Stimulated activated CD4-positive, alpha-beta T cell treated with anti-CD3 and anti-CD28 coated beads, Interleukin-1b, Interleukin-23, amount 100 ng/mL, for 48 hours (primary cell): ENCODE results near the gene ROBO1.

Source experiments
- DNase-seq: peaks from one replicate; pipeline ENCODE4 v3.0.0-alpha.2; 2020

Gene ROBO1

DNA sequence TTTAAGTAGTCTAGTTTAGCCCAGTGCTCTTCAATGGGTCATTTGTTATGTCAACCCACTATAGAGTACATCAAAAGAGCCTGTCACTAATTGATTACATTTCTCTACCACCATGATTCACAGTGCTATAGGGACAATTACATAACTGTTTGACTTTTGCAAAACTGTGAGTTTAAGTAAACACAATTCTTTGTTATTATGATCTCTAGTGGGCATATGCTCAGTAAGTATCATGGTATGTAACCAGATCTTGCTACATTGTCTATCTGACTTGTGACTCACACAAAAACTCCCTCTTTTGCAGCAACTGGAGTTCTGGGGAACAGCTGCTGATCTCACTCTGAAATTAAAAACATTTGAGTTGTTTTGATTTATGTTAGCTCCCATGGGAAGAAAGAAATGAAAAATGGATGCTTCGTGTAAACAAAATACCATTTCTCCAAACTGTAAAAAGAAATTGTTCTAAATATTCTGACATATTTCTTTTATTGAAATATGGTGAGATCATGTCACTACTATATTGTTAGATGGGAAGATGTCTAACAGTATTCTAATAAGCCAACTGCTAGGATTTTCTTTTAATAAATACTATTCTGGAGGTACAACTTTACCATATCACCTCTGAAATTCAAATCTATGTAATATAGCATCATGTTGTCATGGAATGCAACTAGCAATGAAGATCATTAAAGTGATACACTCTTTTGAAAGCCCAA lies 470.4 kb downstream of the ROBO1 start:
- no peak for DNase-seq

DNA sequence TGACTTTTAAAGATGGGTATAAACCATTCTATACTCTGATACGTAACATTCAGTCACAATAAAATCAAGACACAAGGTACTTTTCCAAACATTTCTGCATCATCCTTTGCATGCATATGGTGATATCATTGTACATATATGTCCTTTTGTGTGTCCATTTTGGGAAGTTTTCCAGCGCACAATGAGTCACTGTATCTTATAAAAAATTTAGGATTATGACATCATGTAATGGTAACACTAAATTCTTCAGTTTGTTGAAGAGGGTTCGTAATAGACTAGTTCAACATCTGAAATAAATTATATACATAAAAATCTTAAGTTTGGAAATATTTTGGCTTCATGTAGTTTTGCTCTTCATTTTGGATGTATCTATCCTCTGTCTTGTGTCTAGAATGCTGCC lies 480.9 kb downstream of the ROBO1 start:
- no peak for DNase-seq

DNA sequence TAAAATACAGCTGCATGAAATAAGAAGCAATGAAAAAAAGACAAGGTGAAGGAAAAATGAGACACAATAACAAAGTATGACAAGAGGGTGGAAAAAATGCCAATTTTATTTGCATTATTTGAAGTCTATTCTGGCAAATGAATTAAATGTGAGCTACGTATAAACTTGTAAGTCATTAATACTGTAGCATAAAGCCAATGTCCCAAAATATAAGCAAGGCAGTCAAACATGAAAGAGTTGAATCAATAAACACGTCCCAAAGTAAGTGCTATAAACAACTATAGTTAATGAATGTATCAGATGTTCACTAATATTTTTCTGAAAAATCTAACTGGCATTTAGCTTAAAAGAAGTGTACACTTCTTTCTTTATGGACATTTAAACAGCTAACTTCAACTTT lies 481.9 kb downstream of the ROBO1 start:
- DNase-seq = no peak

DNA sequence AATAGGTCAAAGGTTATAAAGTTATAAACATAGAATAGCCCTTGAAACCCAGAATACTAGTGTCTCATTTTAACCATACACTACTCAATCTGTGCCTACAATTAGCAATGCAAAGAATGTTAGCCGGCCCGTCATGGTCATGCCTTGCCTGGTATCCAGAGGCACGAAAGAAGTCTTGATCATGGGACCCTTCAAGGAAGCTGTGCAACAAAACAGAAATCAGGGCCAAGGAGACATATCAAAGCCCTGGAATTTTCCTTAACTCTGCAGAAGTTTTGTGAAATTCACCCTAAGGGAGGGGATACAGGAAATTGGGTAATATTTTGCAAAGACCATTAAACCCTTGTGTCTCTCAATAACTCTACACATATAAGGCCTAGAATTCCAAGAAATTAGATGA lies 482.4 kb downstream of the ROBO1 start:
- no peak for DNase-seq

DNA sequence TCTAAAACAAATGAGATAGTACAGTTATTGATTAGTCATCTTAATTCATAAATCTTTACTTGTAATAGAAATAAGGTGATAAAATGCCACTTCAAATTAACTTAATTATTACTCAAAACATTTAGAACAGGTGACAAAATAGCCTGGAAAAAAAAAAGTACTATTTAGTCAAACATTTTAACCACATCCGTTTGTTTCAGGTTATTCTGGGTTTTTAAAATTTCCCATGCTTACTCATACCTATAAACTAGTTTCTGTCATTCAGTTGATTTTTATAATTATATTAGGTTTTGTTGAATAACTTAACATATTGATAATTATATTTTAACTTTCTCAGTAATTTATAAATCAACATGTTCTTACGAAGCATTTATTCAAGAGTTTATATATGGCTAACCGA lies 483.0 kb downstream of the ROBO1 start:
- DNase-seq = no peak

DNA sequence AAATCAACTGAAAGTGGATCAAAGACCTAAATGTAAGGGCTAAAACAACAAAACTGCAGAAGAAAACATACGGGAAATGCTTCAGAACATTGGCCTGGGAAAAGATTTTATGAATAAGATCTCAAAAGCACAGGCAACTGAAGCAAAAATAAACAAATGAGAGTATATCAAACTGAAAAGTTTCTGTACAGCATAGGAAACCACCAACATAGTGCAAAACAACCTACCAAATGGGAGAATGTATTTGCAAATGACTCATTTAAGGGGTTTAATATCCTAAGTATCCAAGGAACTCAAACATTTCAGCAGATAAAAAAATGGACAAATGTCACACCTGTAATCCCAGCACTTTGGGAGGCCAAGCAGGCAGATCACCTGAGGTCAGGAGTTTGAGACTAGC lies 489.1 kb downstream of the ROBO1 start:
- no peak for DNase-seq

DNA sequence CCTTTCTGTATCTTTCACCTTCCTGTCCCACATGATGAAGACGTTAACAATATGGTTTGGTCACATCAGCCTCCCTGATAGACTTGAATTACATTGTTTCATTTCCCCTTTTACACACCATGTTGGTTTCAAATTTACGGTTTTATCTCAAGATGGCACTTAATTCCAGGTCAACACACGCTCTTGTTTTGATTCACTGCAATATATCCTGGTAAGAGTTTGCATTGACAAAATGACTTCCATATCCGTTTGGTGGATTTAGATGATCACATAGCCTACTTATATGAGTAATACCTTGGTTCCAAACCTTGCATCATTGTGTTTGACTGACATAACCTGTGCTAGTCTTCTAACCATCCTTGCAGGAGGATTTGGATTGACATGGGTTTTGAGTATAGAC lies 499.4 kb downstream of the ROBO1 start:
- no peak for DNase-seq

DNA sequence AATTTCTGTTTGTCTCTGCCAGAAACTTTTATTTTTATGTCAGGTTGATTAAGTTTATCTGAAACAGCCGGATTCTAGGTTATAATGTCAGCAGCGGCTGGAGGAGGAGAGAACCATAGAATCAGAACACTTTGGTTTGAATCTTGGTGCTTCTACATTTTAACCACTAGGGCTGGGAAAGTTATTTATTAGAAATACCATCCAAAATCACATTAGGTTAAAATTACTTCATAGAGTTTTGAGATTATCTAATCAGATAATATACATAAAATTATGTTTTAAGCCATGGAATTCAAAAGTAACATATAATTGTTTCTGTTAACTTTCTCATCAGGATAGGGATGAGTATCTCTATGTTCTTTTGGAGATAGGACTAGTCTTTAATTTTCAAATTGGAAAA lies 502.9 kb downstream of the ROBO1 start:
- no peak for DNase-seq

DNA sequence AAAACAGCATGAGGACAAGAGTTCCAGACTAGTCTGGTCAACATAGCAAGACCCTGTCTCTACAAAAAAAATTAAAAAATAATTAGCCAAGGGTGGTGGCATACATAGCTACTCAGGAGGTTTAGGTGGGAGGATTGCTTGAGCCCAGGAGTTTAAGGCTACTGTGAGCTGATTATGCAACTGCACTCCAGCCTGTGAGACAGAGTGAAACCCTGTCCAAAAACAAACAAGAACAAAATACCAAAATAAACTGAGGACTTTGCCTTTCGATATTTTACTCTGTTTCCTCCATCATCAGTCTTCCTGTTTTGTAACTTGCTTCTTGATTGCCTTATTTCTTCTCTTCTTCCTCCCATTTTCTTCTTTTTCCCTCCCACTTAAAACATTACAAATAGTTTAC lies 504.4 kb downstream of the ROBO1 start:
- no peak for DNase-seq

DNA sequence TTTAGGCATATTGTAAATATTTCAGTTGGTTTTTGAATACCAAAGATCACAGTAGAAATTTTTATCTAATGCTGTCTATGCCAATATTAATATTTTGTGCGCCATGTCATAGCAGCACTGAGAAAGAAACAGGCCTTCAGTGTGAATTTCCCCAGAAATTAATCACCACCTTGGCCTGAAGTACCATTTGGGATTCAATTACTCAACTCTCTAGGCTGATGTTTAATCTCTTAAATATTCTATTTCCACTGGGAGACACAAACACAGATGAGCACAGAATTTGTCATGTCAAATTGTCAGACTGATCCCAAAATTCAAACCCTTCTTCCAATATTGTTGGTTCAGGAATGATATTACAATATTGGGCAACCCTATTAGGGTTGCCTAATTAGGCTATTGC lies 509.3 kb downstream of the ROBO1 start:
- no peak for DNase-seq

DNA sequence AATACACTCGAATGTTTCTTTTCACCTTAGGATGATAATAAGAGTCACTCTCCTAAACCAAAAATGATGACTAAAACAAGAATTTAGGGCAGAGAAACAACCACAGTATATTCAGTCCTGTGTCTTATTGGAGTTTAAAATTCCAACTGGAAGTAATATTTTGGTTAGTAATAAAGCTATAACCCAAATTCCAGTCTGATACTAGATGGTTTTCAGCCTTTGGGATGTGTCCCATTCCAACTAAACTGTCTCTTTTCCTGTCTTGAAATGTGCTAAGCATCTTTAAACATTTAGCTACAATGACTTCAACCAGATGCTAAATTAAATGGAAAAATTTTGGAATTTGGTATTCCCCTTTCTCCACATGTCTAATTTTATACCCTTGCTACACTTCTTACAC lies 510.0 kb downstream of the ROBO1 start:
- no peak for DNase-seq

DNA sequence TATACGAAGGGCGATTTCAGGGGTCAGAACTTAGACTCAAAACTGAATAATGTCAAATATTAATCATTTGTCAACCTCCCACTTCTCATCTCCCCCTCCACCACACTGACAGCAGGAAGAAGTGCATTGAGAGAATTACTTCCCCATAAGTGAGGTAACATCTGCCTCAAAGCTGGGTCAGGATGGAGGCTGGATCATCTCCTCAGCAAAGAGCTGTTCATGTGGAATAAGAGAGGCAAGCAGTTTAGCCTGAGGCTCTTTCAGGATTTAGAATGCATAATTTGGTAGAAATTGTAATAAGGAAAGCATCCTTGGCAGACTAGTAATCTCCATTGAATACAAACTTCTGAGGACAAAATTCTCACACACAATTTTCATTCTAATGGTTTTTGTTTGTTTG lies 512.1 kb downstream of the ROBO1 start:
- no peak for DNase-seq

DNA sequence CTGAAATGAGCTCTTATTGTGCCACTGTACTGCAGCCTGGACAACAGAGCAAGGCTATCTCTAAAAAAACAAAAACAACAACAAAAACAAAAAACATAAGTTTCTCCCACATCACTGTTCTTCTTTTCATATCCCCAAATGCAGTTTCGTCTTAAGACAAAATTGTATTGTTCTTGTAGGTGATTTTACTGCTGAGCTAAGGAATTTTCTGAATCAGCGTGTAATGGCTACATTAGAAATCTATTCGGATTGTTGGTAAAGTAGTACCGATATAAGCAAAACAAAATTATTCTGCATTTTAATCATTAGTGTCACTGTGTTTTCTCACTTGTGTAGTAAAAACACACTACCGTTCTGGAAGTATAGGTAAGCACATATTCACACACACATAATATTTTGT lies 512.5 kb downstream of the ROBO1 start:
- DNase-seq = no peak

DNA sequence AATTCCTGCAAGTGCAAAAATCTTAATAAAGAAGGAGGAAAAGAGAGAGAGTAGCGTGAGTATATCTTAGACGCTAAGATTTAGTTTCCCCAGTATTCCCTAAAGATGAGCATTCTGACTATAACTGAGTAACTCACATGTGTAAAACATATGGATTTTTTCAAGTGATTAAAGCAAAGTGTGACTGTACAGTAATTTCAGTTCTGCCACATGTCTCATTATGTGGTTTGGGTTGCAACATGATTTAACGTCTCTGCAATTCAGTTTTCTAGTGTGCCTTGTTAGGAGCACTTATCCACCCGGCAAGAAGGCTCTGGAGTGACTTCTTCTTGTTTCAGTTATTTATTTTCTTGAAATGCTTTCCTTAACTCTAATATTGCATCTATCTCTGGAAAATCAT lies 514.1 kb downstream of the ROBO1 start:
- DNase-seq = no peak

DNA sequence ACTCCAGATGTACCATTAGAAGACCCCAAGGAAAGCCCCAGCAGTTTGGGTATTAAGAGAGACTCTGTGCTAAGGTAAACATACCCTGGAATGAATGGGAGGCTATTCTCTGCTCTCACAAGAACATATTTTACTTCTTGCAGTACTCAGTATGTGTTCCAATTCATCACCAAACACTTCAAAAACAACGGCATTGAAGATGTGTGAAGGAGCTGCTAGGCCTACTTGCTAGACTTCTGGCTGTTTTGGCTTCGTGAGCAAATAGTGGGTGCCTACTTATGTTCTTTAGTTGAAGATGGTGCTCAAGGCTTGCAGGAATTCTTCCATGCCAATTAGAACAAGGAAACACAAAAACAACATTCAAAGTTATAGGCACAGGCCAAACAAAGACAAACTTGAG lies 514.5 kb downstream of the ROBO1 start:
- no peak for DNase-seq

DNA sequence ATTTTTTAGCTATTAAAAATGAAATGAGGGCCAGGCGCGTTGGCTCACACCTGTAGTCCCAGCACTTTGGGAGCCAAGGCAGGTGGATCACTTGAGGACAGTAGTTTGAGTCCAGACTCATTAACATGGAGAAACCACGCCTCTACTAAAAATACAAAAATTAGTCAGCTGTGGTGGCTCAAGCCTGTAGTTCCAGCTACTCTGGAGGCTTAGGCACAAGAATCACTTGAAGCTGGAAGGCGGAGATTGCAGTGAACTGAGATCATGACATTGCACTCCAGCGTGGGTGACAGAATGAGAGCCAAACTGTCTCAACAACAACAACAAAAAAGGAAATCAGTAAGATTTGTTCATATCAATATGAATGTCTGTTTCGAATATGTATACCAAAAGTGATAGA lies 517.1 kb downstream of the ROBO1 start:
- DNase-seq = no peak

DNA sequence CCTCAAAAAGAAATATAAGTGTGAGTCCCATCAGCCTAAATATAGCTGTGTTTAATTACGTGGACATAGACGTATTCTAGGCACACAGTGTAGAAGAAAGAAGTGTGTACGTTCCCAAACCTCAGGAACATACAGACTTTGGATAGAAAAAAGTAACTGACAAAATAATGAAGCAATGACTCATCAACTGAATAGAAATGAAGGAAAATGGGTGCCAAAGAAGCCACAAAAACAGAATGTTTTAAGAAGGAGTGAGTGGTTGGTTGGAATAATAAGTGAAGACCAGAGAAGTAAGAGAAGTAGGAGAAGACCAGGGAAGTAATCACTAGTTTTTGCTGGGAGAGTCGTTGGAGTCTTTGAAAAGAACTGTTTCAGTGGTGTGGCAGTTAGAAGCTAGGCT lies 518.1 kb downstream of the ROBO1 start:
- no peak for DNase-seq

DNA sequence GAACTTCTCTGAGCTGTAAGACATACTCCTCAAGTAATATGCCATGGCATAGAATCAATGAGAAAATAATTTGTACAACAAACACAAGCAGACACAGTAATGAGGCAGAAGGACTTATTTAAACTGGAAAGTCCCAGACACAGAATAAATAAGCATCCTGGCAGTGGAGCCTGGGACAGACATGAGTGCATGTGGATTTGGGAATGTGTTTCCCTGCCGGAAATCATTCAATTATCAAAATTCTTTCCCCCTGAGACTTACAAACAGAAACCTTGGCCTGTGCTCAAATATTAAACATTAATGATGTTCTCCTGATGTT lies 520.1 kb downstream of the ROBO1 start:
- DNase-seq = no peak

DNA sequence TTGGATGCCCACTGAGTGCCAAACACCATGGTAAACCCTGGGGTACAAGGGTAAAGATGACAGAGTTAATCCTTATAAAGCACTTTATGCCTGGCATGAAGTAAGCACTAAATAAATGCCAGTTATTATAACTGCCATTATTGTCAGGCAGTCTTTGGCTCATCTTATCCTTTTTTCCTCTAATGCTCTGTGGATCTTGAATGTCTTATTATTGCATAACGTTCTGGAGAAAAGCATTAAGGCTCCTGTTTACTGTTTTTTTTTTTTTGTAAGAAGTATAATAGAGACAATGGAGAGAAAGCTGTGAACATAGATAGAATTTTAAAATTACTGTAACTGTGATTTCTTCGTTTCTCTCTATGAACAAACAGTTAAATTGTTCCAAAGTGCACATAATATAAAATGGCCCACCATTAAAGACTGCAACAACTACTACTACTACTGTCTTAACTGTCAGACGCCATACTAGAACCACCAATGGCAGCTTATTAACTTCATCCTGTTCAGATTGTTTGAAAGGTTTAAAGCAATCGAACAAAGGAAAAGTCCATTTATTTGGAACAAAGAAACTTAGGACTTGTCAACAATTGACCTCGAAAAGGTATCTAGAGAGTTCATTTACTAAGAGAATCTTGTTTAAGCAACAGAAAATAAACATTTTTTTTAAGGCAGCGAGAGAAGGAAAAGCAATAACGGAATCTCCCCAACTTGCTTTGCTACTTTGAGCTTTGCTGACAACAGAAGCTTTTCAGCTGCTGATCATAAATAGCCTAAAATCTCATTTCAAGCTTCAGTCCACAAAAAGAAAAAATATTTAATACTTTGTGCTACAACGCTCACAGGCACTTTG lies 520.7 kb downstream of the ROBO1 start:
- DNase-seq = no peak

DNA sequence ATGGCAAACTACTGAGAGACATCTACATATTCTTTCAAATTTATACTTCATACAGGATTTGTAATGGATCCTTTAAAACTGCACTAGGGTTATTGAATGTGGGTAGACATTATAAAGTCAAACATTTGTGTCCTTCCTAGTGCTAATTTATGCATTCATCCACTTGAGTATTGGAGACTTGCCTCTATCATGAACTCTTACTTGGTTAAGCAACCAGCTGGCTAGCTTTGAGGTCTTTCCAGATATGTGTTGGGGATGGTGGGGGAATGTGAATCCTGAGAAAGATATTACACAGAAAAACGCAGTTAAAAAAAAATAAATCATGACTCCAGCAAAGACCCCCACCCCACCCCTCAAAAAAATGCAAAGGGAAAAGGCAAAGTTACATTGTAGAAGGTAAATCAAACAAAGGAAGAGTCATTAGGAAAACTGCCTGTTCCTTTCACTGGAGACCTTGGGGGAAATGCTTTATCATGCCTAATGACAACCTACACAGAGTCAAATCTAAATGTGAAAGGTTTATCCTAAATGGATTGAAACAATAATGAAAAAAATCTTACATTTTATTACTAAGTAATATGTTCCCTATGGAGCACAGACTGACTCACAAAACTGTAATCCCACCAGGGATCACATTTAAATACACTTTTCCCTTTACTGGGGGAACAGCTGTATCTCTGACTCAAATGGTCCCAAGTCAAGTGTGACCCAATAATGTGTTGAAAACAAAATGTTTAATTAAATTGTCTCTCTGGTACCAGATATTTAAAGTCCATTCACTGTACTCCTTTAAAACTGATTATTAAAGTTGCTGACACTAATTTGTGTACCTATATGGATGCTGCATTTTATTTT lies 522.3 kb downstream of the ROBO1 start:
- no peak for DNase-seq

DNA sequence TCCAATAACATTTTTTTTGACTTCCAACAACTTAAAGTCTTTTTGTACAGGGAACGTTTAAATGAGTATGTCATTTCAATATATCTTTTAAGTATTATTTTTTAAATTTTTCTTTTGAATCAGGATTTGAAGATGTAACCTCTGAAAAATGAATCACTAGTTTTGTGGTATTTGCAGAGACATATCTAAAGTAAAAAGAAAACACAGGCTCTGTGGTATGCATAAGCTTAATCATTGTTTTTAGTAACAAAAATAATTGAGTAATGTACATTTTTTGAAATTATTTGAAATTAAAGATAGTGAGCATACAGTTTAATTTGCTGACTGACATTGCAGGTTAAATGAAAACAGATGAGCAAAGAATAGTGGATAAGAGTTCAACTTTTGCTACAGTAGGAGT lies 531.3 kb downstream of the ROBO1 start:
- DNase-seq = no peak

DNA sequence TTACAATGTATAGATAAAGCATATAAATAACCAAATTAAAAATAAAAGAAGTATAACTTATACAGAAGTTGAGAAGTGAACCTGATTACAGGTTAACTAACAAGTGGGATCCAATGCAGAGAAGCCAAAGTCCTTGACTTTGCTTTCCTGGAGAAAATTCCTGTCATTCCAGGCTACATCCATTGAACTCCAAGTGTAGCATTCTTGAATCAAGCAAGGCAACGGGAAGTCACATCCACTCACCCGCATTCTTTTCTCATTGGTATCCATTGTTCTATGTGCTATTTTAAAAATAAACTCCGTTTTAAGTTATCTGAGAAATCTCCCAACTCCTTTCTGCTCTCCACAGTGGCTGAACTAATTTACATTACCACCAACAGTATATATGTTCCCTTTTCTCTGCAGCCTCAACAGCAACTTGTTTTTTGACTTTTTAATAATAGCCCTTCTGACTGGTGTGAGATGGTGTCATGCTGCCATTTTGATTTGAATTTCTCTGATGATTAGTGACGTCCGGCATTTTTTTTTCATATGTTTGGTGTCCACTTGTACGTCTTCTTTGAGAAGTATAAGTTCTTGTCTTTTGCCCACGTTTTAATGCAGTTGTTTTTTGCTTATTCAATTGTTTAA lies 534.3 kb downstream of the ROBO1 start:
- no peak for DNase-seq

DNA sequence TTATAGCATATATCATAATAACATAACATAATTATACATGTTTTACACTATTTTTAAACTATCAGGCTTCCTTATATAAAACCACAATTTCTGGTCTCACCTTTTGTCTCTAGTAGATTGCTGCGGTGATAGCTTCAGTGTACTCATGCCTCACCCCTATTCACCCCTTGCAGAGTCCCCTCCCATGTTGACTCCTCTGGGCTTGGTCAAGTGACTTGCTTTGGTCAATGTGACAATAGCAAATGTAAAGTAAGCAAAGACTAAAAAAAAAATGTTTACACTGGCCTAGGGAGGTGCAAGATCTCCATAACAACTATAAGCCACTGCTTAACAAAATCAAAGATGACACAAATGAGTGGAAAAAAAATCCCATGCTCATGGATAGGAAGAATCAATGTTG lies 537.5 kb downstream of the ROBO1 start:
- DNase-seq = no peak
